Measurements from ENCODE around the gene SOAT1. TPM values are rescaled to one million over a fixed set of nuclear protein-coding genes. Genes with fewer than 3 reads are reported as not detected.

SOAT1 gene
- total and polyA plus RNA-seq, 2 of the 8 experiments (the other 6 are each of a cell fraction or from before 2014, with no cell fraction given) = 2.7 to 4.7 TPM

DNA sequence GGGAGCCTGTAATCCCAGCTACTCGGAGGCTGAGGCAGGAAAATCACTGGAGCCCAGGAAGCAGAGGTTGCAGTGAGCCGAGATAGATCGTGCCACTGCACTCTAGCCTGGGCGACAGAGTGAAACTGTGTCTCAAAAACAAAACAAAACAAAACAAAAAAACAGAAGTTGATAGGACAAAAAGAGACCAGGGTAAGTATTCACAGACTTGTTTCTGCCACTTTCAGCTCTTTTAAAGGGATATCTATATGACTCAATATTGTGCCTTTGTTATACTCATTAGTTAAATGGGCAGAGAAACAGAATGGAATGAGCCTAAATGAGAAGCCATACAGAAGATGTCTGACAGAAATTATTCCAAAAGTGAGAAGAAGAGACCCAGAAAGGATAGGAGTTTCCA, 41.0 kb upstream of the SOAT1 start (continued):
- no peak for TF ChIP-seq POLR2AphosphoS5 (IDR thresholded peaks at IDR 0.05; ENCODE audit: low read depth, low read length)
- no peak for TF ChIP-seq HDAC6 (IDR thresholded peaks at IDR 0.05; ENCODE audit: low read depth, low read length)
- no peak for TF ChIP-seq SIRT6 (IDR thresholded peaks at IDR 0.05; ENCODE audit: low read length)
